ENCODE results near the gene CDKN2B.

CDKN2B gene

DNA sequence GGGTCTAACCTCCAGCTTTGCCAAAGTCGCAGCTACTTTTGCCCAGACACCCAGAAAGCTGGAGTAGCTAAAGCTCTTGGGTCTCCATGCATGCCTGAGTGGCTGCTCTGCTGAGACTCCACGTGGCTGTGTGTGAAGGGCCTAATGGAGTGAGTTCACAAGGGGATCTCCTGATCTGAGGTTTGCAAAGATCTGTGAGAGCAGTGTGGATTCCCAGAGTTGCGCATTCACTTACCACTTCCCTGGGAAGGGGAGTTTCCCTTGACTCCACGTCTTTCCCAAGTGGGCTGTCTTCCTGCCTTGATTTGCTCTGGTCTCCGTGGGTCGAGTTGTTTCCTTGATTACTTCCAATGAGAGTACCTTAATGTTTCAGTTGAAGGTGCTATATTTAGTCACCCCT, 17.6 kb upstream of the CDKN2B start:
- H3K27me3 ChIP-seq (ENCODE audit: insufficient read depth, low read depth, severe bottlenecking) = no peaks in the 10 kb centered on the region
- H3K4me3 ChIP-seq (ENCODE audit: low read depth, low read length) = no peak overlapping the region
- H3K36me3 ChIP-seq = no peaks in the 10 kb centered on the region
- no peak for DNase-seq
- TF ChIP-seq, protein P1, sequence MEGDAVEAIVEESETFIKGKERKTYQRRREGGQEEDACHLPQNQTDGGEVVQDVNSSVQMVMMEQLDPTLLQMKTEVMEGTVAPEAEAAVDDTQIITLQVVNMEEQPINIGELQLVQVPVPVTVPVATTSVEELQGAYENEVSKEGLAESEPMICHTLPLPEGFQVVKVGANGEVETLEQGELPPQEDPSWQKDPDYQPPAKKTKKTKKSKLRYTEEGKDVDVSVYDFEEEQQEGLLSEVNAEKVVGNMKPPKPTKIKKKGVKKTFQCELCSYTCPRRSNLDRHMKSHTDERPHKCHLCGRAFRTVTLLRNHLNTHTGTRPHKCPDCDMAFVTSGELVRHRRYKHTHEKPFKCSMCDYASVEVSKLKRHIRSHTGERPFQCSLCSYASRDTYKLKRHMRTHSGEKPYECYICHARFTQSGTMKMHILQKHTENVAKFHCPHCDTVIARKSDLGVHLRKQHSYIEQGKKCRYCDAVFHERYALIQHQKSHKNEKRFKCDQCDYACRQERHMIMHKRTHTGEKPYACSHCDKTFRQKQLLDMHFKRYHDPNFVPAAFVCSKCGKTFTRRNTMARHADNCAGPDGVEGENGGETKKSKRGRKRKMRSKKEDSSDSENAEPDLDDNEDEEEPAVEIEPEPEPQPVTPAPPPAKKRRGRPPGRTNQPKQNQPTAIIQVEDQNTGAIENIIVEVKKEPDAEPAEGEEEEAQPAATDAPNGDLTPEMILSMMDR (IDR thresholded peaks at IDR 0.05; ENCODE audit: low read depth, low read length) = no peak
- no peak overlapping the region for H3K27ac ChIP-seq
- H3K9me3 ChIP-seq (ENCODE audit: severe bottlenecking) = no peaks in the 10 kb centered on the region

GRCh38 chr9:22022396-22022795, 13.3 kb upstream of the CDKN2B start:
- Histone ChIP-seq H3K4me3 (ENCODE audit: low read depth, low read length) (no peak overlapping the region), H3K9me3 (ENCODE audit: severe bottlenecking) (peaks cover 2% of the 10 kb centered on the region), H3K36me3 (no peaks in the 10 kb centered on the region), H3K27ac (no peak overlapping the region), H3K27me3 (ENCODE audit: insufficient read depth, low read depth, severe bottlenecking) (no peaks in the 10 kb centered on the region)
- DNase-seq = no peak
- TF ChIP-seq, protein P1 (IDR thresholded peaks at IDR 0.05; ENCODE audit: low read depth, low read length) = no peak

GRCh38 chr9:22010866-22011625, 1.9 kb upstream of the CDKN2B start:
- DNase-seq = no peak
- no peak overlapping the region for H3K27ac ChIP-seq
- no peaks in the 10 kb centered on the region for H3K9me3 ChIP-seq (ENCODE audit: severe bottlenecking)
- TF ChIP-seq, protein P1 (IDR thresholded peaks at IDR 0.05; ENCODE audit: low read depth, low read length) = no peak
- no peaks in the 10 kb centered on the region for H3K27me3 ChIP-seq (ENCODE audit: insufficient read depth, low read depth, severe bottlenecking)
- no peaks in the 10 kb centered on the region for H3K36me3 ChIP-seq
- H3K4me3 ChIP-seq (ENCODE audit: low read depth, low read length) = no peak overlapping the region

DNA sequence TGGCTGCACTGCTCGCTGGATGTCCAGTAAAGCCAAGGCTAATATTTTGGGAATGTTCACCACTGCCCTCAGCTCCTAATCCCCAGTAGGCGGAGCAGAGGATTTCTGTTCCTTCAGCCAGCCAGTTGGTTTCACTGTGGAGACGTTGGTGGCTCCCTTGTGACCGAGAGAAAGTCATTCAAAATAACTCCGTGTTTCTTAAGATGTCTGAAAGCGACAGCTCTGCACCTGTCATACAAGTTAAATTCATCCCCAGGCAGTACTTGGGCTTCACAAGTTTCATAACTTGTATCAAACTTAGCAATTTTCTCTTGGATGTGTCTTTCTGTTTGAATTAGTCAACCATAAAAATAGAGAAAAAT, 382 bp upstream of the CDKN2B start:
- TF ChIP-seq, protein P1 (IDR thresholded peaks at IDR 0.05; ENCODE audit: low read depth, low read length) = no peak
- Histone ChIP-seq H3K27ac (peak overlapping the region; percentile 49), H3K4me3 (ENCODE audit: low read depth, low read length) (peak overlapping the region; percentile 70), H3K9me3 (ENCODE audit: severe bottlenecking) (no peaks in the 10 kb centered on the region), H3K36me3 (no peaks in the 10 kb centered on the region), H3K27me3 (ENCODE audit: insufficient read depth, low read depth, severe bottlenecking) (no peaks in the 10 kb centered on the region)
- no peak for DNase-seq

DNA sequence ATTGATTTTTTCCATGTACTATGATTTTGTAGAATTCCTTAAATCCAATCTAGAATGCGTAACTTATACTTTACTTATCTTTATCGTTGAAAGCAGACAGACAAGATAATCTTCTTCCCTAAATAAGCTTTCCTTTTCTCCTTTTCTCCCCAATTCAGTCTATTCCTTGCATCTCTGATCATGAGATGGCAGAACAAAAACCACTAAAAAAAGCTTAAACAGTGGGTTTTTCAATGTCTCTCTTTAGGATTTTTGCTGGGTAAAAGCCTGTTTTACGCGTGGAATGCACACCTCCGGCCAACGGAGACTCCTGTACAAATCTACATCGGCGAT, 755 bp downstream of the CDKN2B start:
- Histone ChIP-seq H3K9me3 (ENCODE audit: severe bottlenecking) (no peaks in the 10 kb centered on the region), H3K36me3 (no peaks in the 10 kb centered on the region), H3K27ac (peak overlapping the region; percentile 61; the same call in 1 of the 2 replicates), H3K27me3 (ENCODE audit: insufficient read depth, low read depth, severe bottlenecking) (no peaks in the 10 kb centered on the region), H3K4me3 (ENCODE audit: low read depth, low read length) (peak overlapping the region; percentile 70)
- TF ChIP-seq, protein P1 (IDR thresholded peaks at IDR 0.05; ENCODE audit: low read depth, low read length) = no peak
- DNase-seq = no peak
